ENCODE results near the gene ADGRF5. TPM values are rescaled to one million over a fixed set of nuclear protein-coding genes. Genes with fewer than 3 reads are reported as not detected.
"Not testable (repeated sequence)": the region's sequence is repeated elsewhere in the genome, so short reads cannot be mapped to it uniquely, and the experiment has no call there.

ADGRF5 gene
- total and polyA plus RNA-seq, 4 experiments from 2014 or later: not detected

DNA sequence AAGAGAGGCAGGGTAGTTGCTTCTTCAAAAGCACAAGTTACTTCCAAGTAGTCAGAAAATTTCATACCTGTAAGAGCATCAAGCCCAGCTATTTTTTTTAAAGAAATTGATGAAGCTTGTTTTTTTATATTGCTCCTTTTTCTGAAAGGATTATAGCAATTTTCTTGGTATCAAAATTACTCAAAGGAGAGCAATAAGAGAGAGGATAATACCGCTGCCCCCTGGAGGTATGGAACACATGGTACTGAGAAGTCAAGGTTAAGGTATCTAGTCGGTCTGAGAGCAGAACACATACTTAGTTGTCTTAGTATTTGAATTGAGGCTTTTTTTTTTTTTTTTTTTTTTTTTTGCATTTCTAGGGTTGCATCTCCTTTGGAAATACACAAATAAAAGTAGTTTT lies 59.4 kb downstream of the ADGRF5 start:
- Mint-ChIP-seq H3K4me1 (no peaks in the 10 kb centered on the region), H3K9me3 (peaks cover 0 to under 1% (median 0%) of the 10 kb centered on the region in 8 donors), H3K27ac (no peak overlapping the region), H3K4me3 (no peak overlapping the region), H3K36me3 (no peaks in the 10 kb centered on the region), H3K27me3 (peaks cover 7 to 8% of the 10 kb centered on the region in 2 donors)
- no peak for DNase-seq
- intact Hi-C loops (cut with micrococcal nuclease): no loop called here
- no peaks in the 10 kb centered on the region for H3K4me1 ChIP-seq (ENCODE audit: insufficient read depth, low read length)
- H3K9me3 ChIP-seq (ENCODE audit: control insufficient read depth in 1 of 2, low read length in 2 of 2): no peaks in the 10 kb centered on the region
- no peaks in the 10 kb centered on the region for H3K27me3 ChIP-seq (ENCODE audit: insufficient read depth, low read length)
- ChIA-PET POLR2A (ENCODE audit: partially characterized antibody) (no interaction called here), CTCF (ENCODE audit: partially characterized antibody) (interaction anchor here (0.9 kb wide), 1 partner anchor 14 kb away, joined by 3 read pairs; no protein-coding TSS in a partner anchor)
- H3K4me3 ChIP-seq (ENCODE audit: low read length in 2 of 2): no peak overlapping the region
- H3K36me3 ChIP-seq (ENCODE audit: insufficient read depth, low read length): no peaks in the 10 kb centered on the region
- H3K27ac ChIP-seq (ENCODE audit: low read depth, low read length): no peak overlapping the region

- CTCF ChIA-PET (ENCODE audit: partially characterized antibody): interaction anchor here (1.4 kb wide), 1 partner anchor 28 kb away, joined by 3 read pairs; no protein-coding TSS in a partner anchor
- H3K27me3 Mint-ChIP-seq: peaks cover 5 to 11% of the 10 kb centered on the region in 2 donors
- H3K9me3 Mint-ChIP-seq; H3K4me3 ChIP-seq (ENCODE audit: low read length in 2 of 2); DNase-seq; H3K36me3 Mint-ChIP-seq; H3K27ac Mint-ChIP-seq; H3K36me3 ChIP-seq (ENCODE audit: insufficient read depth, low read length); H3K4me1 Mint-ChIP-seq; POLR2A ChIA-PET (ENCODE audit: partially characterized antibody); H3K27ac ChIP-seq (ENCODE audit: low read depth, low read length); H3K4me1 ChIP-seq (ENCODE audit: insufficient read depth, low read length); intact Hi-C loops (cut with micrococcal nuclease); H3K27me3 ChIP-seq (ENCODE audit: insufficient read depth, low read length); H3K9me3 ChIP-seq (ENCODE audit: control insufficient read depth in 1 of 2, low read length in 2 of 2); H3K4me3 Mint-ChIP-seq: not testable (repeated sequence)
Observed at GRCh38 chr6:46855966-46856365, 65.8 kb downstream of the ADGRF5 start.

GRCh38 chr6:46851576-46851975 lies 70.2 kb downstream of the ADGRF5 start:
- DNase-seq; H3K4me1 ChIP-seq (ENCODE audit: insufficient read depth, low read length); H3K27me3 ChIP-seq (ENCODE audit: insufficient read depth, low read length); H3K4me3 ChIP-seq (ENCODE audit: low read length in 2 of 2); H3K27ac Mint-ChIP-seq; H3K36me3 ChIP-seq (ENCODE audit: insufficient read depth, low read length); H3K9me3 Mint-ChIP-seq; H3K4me3 Mint-ChIP-seq; H3K36me3 Mint-ChIP-seq; H3K9me3 ChIP-seq (ENCODE audit: control insufficient read depth in 1 of 2, low read length in 2 of 2); POLR2A ChIA-PET (ENCODE audit: partially characterized antibody); intact Hi-C loops (cut with micrococcal nuclease); H3K27ac ChIP-seq (ENCODE audit: low read depth, low read length); CTCF ChIA-PET (ENCODE audit: partially characterized antibody): not testable (repeated sequence)
- Mint-ChIP-seq H3K27me3 (peaks cover 16 to 20% of the 10 kb centered on the region in 2 donors), H3K4me1 (peaks cover 0 to 14% (median 7%) of the 10 kb centered on the region in 4 donors)

DNA sequence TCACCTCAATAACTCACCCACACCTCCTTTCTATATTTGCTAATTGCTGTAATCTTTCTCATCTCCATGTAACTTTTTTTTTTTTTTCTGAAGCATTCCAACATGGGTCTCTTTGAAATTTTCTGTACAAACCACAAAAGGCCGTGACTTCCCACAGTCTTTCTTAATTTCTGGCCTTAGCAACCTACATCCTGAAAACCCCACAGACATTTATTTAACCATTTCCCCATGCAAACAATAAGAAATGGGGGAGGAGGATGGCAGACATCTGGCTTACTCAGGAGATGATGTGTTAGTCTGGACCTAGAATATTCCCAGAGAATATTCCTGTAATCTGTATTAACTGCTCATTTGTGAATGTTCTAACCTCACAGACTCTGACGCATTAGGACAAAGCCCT lies 70.9 kb downstream of the ADGRF5 start:
- Mint-ChIP-seq H3K27me3 (peaks cover 16 to 20% of the 10 kb centered on the region in 2 donors), H3K4me3 (peak overlapping the region in 1 of 8 donors; percentile 9), H3K4me1 (peaks cover 0 to 14% (median 7%) of the 10 kb centered on the region in 4 donors), H3K36me3 (no peaks in the 10 kb centered on the region), H3K27ac (no peak overlapping the region), H3K9me3 (no peaks in the 10 kb centered on the region)
- Histone ChIP-seq H3K4me1 (ENCODE audit: insufficient read depth, low read length) (no peaks in the 10 kb centered on the region), H3K4me3 (ENCODE audit: low read length in 2 of 2) (no peak overlapping the region), H3K9me3 (ENCODE audit: control insufficient read depth in 1 of 2, low read length in 2 of 2) (no peaks in the 10 kb centered on the region), H3K27ac (ENCODE audit: low read depth, low read length) (no peak overlapping the region), H3K36me3 (ENCODE audit: insufficient read depth, low read length) (no peaks in the 10 kb centered on the region), H3K27me3 (ENCODE audit: insufficient read depth, low read length) (no peaks in the 10 kb centered on the region)
- POLR2A ChIA-PET (ENCODE audit: partially characterized antibody): no interaction called here
- CTCF ChIA-PET (ENCODE audit: partially characterized antibody): no interaction called here
- no peak for DNase-seq
- intact Hi-C loops (cut with micrococcal nuclease): no loop called here

DNA sequence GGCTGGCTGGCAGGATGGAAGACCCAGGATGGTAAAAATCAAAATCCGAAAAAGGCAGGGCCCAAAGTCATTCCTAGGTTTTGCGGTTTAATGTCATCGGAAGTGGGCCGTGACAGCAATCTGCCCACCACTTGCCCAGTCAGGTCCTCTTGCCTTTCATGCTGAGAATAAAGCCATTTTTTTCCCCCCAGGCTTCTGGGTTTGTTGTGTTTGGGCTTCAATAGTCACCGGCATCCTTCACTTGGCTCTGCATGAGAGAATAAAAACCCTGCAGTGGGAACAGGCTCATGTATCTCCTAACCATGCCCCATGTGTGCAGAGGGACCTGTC lies 72.4 kb downstream of the ADGRF5 start:
- CTCF ChIA-PET (ENCODE audit: partially characterized antibody): interaction anchor here (1.0 to 1.5 kb wide), 3 partner anchors 12 to 16 kb away, joined by 3 to 4 read pairs (median 4); no protein-coding TSS in a partner anchor
- no peak overlapping the region for H3K27ac ChIP-seq (ENCODE audit: low read depth, low read length)
- H3K9me3 ChIP-seq (ENCODE audit: control insufficient read depth in 1 of 2, low read length in 2 of 2): no peaks in the 10 kb centered on the region
- Mint-ChIP-seq H3K4me1 (peaks cover 0 to 14% (median 7%) of the 10 kb centered on the region in 4 donors), H3K4me3 (peak overlapping the region in 1 of 8 donors; percentile 33), H3K27me3 (peaks cover 15 to 23% of the 10 kb centered on the region in 2 donors), H3K27ac (no peak overlapping the region), H3K9me3 (peaks cover 0 to 3% (median 0%) of the 10 kb centered on the region in 8 donors), H3K36me3 (no peaks in the 10 kb centered on the region)
- intact Hi-C loops (cut with micrococcal nuclease): loop anchor here (2.0 kb wide), 1 partner anchor 197 kb away; no protein-coding TSS in a partner anchor
- no peaks in the 10 kb centered on the region for H3K27me3 ChIP-seq (ENCODE audit: insufficient read depth, low read length)
- no peak for DNase-seq
- H3K36me3 ChIP-seq (ENCODE audit: insufficient read depth, low read length): no peaks in the 10 kb centered on the region
- H3K4me3 ChIP-seq (ENCODE audit: low read length in 2 of 2): no peak overlapping the region
- no peaks in the 10 kb centered on the region for H3K4me1 ChIP-seq (ENCODE audit: insufficient read depth, low read length)
- POLR2A ChIA-PET (ENCODE audit: partially characterized antibody): no interaction called here

DNA sequence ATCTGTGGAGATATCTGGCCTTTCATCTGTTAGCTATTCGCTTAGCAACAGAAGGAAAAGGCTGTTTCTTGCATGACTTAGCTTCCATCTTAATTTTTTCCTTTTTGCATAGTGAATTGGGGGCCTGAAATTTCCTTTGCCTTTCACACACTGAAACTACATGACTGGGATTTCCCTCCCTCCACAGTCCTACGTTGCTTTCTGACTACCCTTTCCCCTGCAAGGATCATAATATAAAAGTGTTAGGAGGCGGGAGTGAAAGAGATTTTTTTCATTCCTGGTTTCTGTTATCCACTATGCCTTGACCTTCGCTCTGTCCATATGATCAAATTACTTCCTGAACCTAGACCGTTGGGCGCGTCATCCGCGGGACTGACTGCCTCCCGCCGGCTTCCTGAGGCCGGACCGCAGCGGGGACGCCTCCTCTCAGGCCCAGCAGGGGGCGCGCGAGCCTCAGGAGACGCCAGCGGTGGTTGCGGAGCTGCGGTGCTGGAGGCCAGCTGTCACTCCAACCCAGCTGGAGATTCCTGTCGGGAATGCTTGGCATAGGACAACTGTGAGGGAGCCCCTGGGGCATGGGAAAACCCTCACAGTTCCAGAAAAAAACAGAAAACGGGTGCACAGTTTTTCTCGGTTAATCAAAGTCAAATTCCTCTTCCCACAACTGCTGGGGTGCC lies 72.9 kb downstream of the ADGRF5 start:
- Histone ChIP-seq H3K36me3 (ENCODE audit: insufficient read depth, low read length) (no peaks in the 10 kb centered on the region), H3K27ac (ENCODE audit: low read depth, low read length) (no peak overlapping the region), H3K4me1 (ENCODE audit: insufficient read depth, low read length) (no peaks in the 10 kb centered on the region), H3K9me3 (ENCODE audit: control insufficient read depth in 1 of 2, low read length in 2 of 2) (no peaks in the 10 kb centered on the region), H3K27me3 (ENCODE audit: insufficient read depth, low read length) (no peaks in the 10 kb centered on the region), H3K4me3 (ENCODE audit: low read length in 2 of 2) (no peak overlapping the region)
- ChIA-PET CTCF (ENCODE audit: partially characterized antibody) (interaction anchor here (1.0 to 1.5 kb wide), 6 partner anchors 11 to 21 kb away, joined by 3 to 4 read pairs (median 4); no protein-coding TSS in a partner anchor), POLR2A (ENCODE audit: partially characterized antibody) (no interaction called here)
- intact Hi-C loops (cut with micrococcal nuclease): loop anchor here (2.0 kb wide), 1 partner anchor 198 kb away; no protein-coding TSS in a partner anchor
- Mint-ChIP-seq H3K4me1 (peaks cover 0 to 14% (median 7%) of the 10 kb centered on the region in 4 donors), H3K27me3 (peaks cover 11 to 20% of the 10 kb centered on the region in 2 donors), H3K36me3 (no peaks in the 10 kb centered on the region), H3K9me3 (peaks cover 0 to 5% (median 0%) of the 10 kb centered on the region in 8 donors), H3K4me3 (peak overlapping the region in 7 of 8 donors; percentile 47 to 76 (median 67)), H3K27ac (peak overlapping the region in 1 of 7 donors; percentile 34)
- DNase-seq: peak in 4 of 5 donors; percentile 18 to 31 (median 24)

- no peak for DNase-seq
- Histone ChIP-seq H3K4me3 (ENCODE audit: low read length in 2 of 2) (no peak overlapping the region), H3K27me3 (ENCODE audit: insufficient read depth, low read length) (no peaks in the 10 kb centered on the region), H3K4me1 (ENCODE audit: insufficient read depth, low read length) (no peaks in the 10 kb centered on the region), H3K9me3 (ENCODE audit: control insufficient read depth in 1 of 2, low read length in 2 of 2) (no peaks in the 10 kb centered on the region), H3K27ac (ENCODE audit: low read depth, low read length) (no peak overlapping the region), H3K36me3 (ENCODE audit: insufficient read depth, low read length) (no peaks in the 10 kb centered on the region)
- peaks cover 8 to 16% of the 10 kb centered on the region in 2 donors for H3K27me3 Mint-ChIP-seq
- CTCF ChIA-PET (ENCODE audit: partially characterized antibody): no interaction called here
- no peak overlapping the region for H3K4me3 Mint-ChIP-seq
- intact Hi-C loops (cut with micrococcal nuclease): no loop called here
- no peak overlapping the region for H3K27ac Mint-ChIP-seq
- H3K4me1 Mint-ChIP-seq: peaks cover 0 to 14% (median 6%) of the 10 kb centered on the region in 4 donors
- H3K36me3 Mint-ChIP-seq: no peaks in the 10 kb centered on the region
- H3K9me3 Mint-ChIP-seq: peaks cover 0 to 36% (median 22%) of the 10 kb centered on the region in 8 donors
- POLR2A ChIA-PET (ENCODE audit: partially characterized antibody): no interaction called here
Observed at GRCh38 chr6:46845126-46845525, 76.6 kb downstream of the ADGRF5 start.

All from CD4-positive, alpha-beta memory T cell (primary cell).